ENCODE data around the gene SPAG16. TPM values are rescaled to one million over a fixed set of nuclear protein-coding genes. Genes with fewer than 3 reads are reported as not detected.

Gene SPAG16
- total and polyA plus RNA-seq, 8 donors: 11.1 to 47.4 (median 42.3) TPM

- TF ChIP-seq, protein P1, sequence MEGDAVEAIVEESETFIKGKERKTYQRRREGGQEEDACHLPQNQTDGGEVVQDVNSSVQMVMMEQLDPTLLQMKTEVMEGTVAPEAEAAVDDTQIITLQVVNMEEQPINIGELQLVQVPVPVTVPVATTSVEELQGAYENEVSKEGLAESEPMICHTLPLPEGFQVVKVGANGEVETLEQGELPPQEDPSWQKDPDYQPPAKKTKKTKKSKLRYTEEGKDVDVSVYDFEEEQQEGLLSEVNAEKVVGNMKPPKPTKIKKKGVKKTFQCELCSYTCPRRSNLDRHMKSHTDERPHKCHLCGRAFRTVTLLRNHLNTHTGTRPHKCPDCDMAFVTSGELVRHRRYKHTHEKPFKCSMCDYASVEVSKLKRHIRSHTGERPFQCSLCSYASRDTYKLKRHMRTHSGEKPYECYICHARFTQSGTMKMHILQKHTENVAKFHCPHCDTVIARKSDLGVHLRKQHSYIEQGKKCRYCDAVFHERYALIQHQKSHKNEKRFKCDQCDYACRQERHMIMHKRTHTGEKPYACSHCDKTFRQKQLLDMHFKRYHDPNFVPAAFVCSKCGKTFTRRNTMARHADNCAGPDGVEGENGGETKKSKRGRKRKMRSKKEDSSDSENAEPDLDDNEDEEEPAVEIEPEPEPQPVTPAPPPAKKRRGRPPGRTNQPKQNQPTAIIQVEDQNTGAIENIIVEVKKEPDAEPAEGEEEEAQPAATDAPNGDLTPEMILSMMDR (IDR thresholded peaks at IDR 0.05): no peak
- Histone ChIP-seq H3K27ac (no peak overlapping the region), H3K36me3 (no peaks in the 10 kb centered on the region), H3K9me3 (no peaks in the 10 kb centered on the region), H3K27me3 (no peaks in the 10 kb centered on the region), H3K4me1 (no peaks in the 10 kb centered on the region), H3K4me3 (no peak overlapping the region)
- ATAC-seq (no peak), DNase-seq (no peak)
- intact Hi-C loops (cut with DNase I): no loop called here
Observed at GRCh38 chr2:214264171-214264570, 979.9 kb downstream of the SPAG16 start.

GRCh38 chr2:214265991-214266489 lies 981.8 kb downstream of the SPAG16 start:
- TF ChIP-seq, protein P1 (IDR thresholded peaks at IDR 0.05): no peak
- Histone ChIP-seq H3K4me3 (no peak overlapping the region), H3K36me3 (no peaks in the 10 kb centered on the region), H3K27me3 (no peaks in the 10 kb centered on the region), H3K9me3 (no peaks in the 10 kb centered on the region), H3K4me1 (no peaks in the 10 kb centered on the region), H3K27ac (no peak overlapping the region)
- ATAC-seq: no peak
- intact Hi-C loops (cut with DNase I): no loop called here
- no peak for DNase-seq

GRCh38 chr2:214277880-214278279 lies 993.6 kb downstream of the SPAG16 start:
- Histone ChIP-seq H3K36me3 (no peaks in the 10 kb centered on the region), H3K9me3 (no peaks in the 10 kb centered on the region), H3K4me3 (no peak overlapping the region), H3K27me3 (no peaks in the 10 kb centered on the region), H3K4me1 (no peaks in the 10 kb centered on the region), H3K27ac (no peak overlapping the region)
- ATAC-seq (no peak), DNase-seq (peak in 1 of 4 donors; percentile 55)
- intact Hi-C loops (cut with DNase I): no loop called here
- TF ChIP-seq, protein P1 (IDR thresholded peaks at IDR 0.05): no peak

DNA sequence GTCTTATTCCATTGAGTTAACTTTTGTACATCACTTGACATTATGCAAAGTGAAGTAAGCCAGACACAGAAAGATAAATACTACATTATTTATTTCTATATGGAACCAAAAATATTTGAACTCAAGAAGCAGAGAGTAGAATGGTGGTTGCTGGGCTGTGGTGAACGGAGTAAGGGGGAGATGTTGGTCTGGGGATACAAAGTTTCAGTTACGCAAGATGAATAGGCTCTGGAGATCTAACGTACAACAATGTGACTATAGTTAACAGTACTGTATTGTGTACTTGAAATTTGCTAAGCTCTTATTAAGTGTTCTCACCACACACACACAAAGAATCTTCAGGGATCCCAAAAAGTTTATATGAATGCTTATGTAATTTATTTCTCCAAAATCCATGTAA lies 1001.7 kb downstream of the SPAG16 start:
- Histone ChIP-seq H3K9me3 (peaks cover 0 to 6% of the 10 kb centered on the region in 2 donors), H3K4me1 (no peaks in the 10 kb centered on the region), H3K4me3 (no peak overlapping the region), H3K27me3 (no peaks in the 10 kb centered on the region), H3K36me3 (no peaks in the 10 kb centered on the region), H3K27ac (no peak overlapping the region)
- intact Hi-C loops (cut with DNase I): no loop called here
- no peak for DNase-seq
- TF ChIP-seq, protein P1 (IDR thresholded peaks at IDR 0.05): no peak
- no peak for ATAC-seq

DNA sequence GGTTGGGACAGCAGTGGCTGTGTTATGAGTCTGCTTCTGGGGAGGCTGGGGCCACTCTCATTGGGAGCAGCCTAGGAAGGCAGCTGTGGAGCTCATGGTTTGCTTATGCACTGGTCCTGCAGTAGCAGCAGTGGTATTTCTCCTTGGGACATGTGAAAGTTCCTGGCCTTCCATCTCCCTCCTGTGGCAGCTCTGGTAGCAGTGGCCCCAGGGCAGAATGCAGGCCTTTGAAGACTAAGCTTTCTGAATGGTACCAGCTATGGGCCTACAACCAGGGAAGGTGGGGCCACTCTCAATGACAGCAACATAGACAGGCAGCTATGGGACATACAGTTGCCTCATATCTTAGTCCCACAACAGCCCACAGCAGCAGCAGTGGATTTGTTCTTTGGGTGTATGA lies 1009.3 kb downstream of the SPAG16 start:
- TF ChIP-seq, protein P1 (IDR thresholded peaks at IDR 0.05): no peak
- DNase-seq (no peak), ATAC-seq (no peak)
- H3K4me1 ChIP-seq: no peaks in the 10 kb centered on the region
- H3K9me3 ChIP-seq: peaks cover 0 to 32% of the 10 kb centered on the region in 2 donors
- H3K36me3 ChIP-seq: no peaks in the 10 kb centered on the region
- no peak overlapping the region for H3K4me3 ChIP-seq
- intact Hi-C loops (cut with DNase I): no loop called here
- H3K27me3 ChIP-seq: no peaks in the 10 kb centered on the region
- H3K27ac ChIP-seq: no peak overlapping the region
